Uterus (tissue), 4 donors: ENCODE results near the gene CCNYL1. TPM values are rescaled to one million over a fixed set of nuclear protein-coding genes. Genes with fewer than 3 reads are reported as not detected.
"Not testable (repeated sequence)": the region's sequence is repeated elsewhere in the genome, so short reads cannot be mapped to it uniquely, and the experiment has no call there.

ENCODE experiments used
- DNase-seq, 2 donors: peaks; one replicate each; pipeline ENCODE4 v3.0.0-alpha.2; 2019 to 2020
- H3K27ac ChIP-seq, 2 donors: fragments of 200-600 bp; sonication (generic); 1 replicate in 1 of 2; 2 replicates in 1 of 2; pipeline ENCODE4 v1.5.1; 2016 to 2018
- H3K27me3 ChIP-seq, 2 donors: fragments of 200-600 bp; sonication (generic); one replicate each; pipeline ENCODE4 v1.5.1; 2018 to 2019; ENCODE audit warnings: control low read depth in 1 of 2
- H3K36me3 ChIP-seq, 2 donors: fragments of 200-600 bp; sonication (generic); one replicate each; pipeline ENCODE4 v1.5.1; 2019; ENCODE audit warnings: control low read depth in 1 of 2
- H3K4me1 ChIP-seq, 2 donors: fragments of 200-600 bp; sonication (generic); one replicate each; pipeline ENCODE4 v1.5.1; 2018 to 2019; ENCODE audit warnings: control low read depth in 1 of 2
- H3K4me3 ChIP-seq, 2 donors: fragments of 200-600 bp; sonication (generic); 1 replicate in 1 of 2; 2 replicates in 1 of 2; pipeline ENCODE4 v1.5.1; 2018 to 2019; ENCODE audit warnings: mild to moderate bottlenecking in 1 of 2
- H3K9me3 ChIP-seq, 2 donors: fragments of 200-600 bp; sonication (generic); one replicate each; pipeline ENCODE4 v1.5.1; 2019; ENCODE audit warnings: control low read depth in 1 of 2
- POLR2A ChIP-seq, 2 donors: fragments of 450-650 bp; IDR thresholded peaks; one replicate each; pipeline ENCODE4 v1.6.1; 2016; ENCODE audit warnings: antibody characterized with exemption in 2 of 2, mild to moderate bottlenecking in 1 of 2, moderate library complexity in 1 of 2
- intact Hi-C: fragments of 100-400 bp; cut with DNase I; formaldehyde crosslinking; loops from one replicate; pipeline ENCODE4 v1.15.1; 2023; ENCODE audit warnings: low total_unique reads
- total RNA-seq, 4 donors: library from RNA; depleted of rRNA in 3 of 4; stranded (reverse); fragments of >200 nt in 3 of 4; gene quantifications; one replicate each; pipeline versions ENCODE4 v1.1.0 to v1.2.4, GENCODE V29; 2014 to 2023
- TF ChIP-seq, protein P1 (sequence below), 4 experiments: fragments of 200-600 bp in 2 of 4; fragments of 450-650 bp in 2 of 4; sonication (generic) in 2 of 4; IDR thresholded peaks; one replicate each; pipeline ENCODE4 v1.5.1; 2016 to 2019; ENCODE audit warnings: antibody characterized with exemption in 4 of 4, mild to moderate bottlenecking in 2 of 4, moderate library complexity in 1 of 4
- donor health status: DM: yes; HTN: yes; CAD: no.

Gene CCNYL1
- total RNA-seq, 4 donors from 2014 or later = 4.1 to 32.6 (median 15.7) TPM

- no peak for DNase-seq
- Histone ChIP-seq H3K4me3 (no peak overlapping the region), H3K27ac (no peak overlapping the region), H3K9me3 (no peaks in the 10 kb centered on the region), H3K27me3 (no peaks in the 10 kb centered on the region), H3K36me3 (no peaks in the 10 kb centered on the region), H3K4me1 (no peaks in the 10 kb centered on the region)
- intact Hi-C loops = no loop called here
- TF ChIP-seq, protein P1, sequence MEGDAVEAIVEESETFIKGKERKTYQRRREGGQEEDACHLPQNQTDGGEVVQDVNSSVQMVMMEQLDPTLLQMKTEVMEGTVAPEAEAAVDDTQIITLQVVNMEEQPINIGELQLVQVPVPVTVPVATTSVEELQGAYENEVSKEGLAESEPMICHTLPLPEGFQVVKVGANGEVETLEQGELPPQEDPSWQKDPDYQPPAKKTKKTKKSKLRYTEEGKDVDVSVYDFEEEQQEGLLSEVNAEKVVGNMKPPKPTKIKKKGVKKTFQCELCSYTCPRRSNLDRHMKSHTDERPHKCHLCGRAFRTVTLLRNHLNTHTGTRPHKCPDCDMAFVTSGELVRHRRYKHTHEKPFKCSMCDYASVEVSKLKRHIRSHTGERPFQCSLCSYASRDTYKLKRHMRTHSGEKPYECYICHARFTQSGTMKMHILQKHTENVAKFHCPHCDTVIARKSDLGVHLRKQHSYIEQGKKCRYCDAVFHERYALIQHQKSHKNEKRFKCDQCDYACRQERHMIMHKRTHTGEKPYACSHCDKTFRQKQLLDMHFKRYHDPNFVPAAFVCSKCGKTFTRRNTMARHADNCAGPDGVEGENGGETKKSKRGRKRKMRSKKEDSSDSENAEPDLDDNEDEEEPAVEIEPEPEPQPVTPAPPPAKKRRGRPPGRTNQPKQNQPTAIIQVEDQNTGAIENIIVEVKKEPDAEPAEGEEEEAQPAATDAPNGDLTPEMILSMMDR (IDR thresholded peaks at IDR 0.05) = no peak
- no peak for TF ChIP-seq POLR2A (IDR thresholded peaks at IDR 0.05)
Measured at GRCh38 chr2:207750876-207751275, 39.4 kb downstream of the CCNYL1 start.

DNA sequence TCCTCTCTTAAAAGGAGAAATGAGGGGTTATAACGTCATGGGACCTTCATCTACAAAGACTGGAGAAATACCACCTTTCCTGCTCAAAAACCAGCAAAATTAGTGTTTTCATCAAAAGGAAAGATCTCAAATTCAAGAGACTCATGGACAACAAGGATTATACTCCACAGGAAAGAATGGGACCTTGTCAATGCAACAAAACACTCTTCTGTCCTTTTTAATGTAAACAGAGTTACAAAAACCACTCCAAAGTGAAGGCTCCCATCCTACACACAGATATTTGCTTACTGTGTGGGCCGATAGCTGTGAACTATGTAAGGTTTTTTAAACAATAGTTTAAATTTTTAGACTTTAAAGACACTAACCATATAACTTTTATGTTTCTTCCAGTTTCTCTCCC is 42.2 kb downstream of the CCNYL1 start:
- H3K36me3 ChIP-seq, intact Hi-C loops, DNase-seq: not testable (repeated sequence)

GRCh38 chr2:207754498-207755383 is 43.3 kb downstream of the CCNYL1 start:
- intact Hi-C loops = no loop called here
- no peaks in the 10 kb centered on the region for H3K27me3 ChIP-seq
- no peak overlapping the region for H3K27ac ChIP-seq
- no peaks in the 10 kb centered on the region for H3K4me1 ChIP-seq
- TF ChIP-seq, protein P1 (IDR thresholded peaks at IDR 0.05) = no peak
- TF ChIP-seq POLR2A (IDR thresholded peaks at IDR 0.05) = no peak
- no peak for DNase-seq
- H3K4me3 ChIP-seq = no peak overlapping the region
- H3K36me3 ChIP-seq = no peaks in the 10 kb centered on the region
- no peaks in the 10 kb centered on the region for H3K9me3 ChIP-seq

More for the DNA sequence above, 42.2 kb downstream of the CCNYL1 start:
- H3K4me1 ChIP-seq, H3K27me3 ChIP-seq, H3K27ac ChIP-seq, H3K4me3 ChIP-seq, H3K9me3 ChIP-seq: not testable (repeated sequence)

DNA sequence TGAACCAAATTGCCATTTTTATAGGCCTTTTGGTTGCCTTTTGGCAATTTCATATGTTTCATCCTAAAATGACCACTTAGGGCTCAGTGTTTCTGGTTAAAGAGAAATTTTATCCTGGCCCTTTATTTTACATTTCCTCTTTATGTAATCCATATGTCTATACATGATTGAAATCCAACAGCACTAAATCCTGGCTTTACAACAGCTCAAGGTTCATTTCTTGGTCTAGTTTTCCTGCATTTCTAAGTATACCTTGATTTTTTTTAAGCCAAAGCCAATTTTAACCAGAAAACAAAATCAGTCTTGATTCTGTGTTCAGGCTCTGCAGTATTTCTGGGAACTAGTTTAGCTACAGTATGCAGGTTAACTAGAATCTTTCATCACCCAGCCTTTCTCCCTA is 46.6 kb downstream of the CCNYL1 start:
- no peak for DNase-seq
- no peaks in the 10 kb centered on the region for H3K36me3 ChIP-seq
- no peaks in the 10 kb centered on the region for H3K27me3 ChIP-seq
- no peak overlapping the region for H3K4me3 ChIP-seq
- no peaks in the 10 kb centered on the region for H3K4me1 ChIP-seq
- H3K9me3 ChIP-seq = no peaks in the 10 kb centered on the region
- TF ChIP-seq, protein P1 (IDR thresholded peaks at IDR 0.05) = no peak
- TF ChIP-seq POLR2A (IDR thresholded peaks at IDR 0.05) = no peak
- intact Hi-C loops = no loop called here
- no peak overlapping the region for H3K27ac ChIP-seq

- DNase-seq = no peak
- intact Hi-C loops = no loop called here
- TF ChIP-seq POLR2A (IDR thresholded peaks at IDR 0.05) = no peak
- TF ChIP-seq, protein P1 (IDR thresholded peaks at IDR 0.05) = no peak
- no peaks in the 10 kb centered on the region for H3K4me1 ChIP-seq
- H3K9me3 ChIP-seq = no peaks in the 10 kb centered on the region
- H3K27ac ChIP-seq = no peak overlapping the region
- no peaks in the 10 kb centered on the region for H3K36me3 ChIP-seq
- H3K4me3 ChIP-seq = no peak overlapping the region
- H3K27me3 ChIP-seq = no peaks in the 10 kb centered on the region
Measured at GRCh38 chr2:207759890-207760289, 48.5 kb downstream of the CCNYL1 start.
